Liver (tissue), 9 donors: ENCODE results near the gene HMG20A. TPM values are rescaled to one million over a fixed set of nuclear protein-coding genes. Genes with fewer than 3 reads are reported as not detected.

ENCODE experiments used
- DNase-seq: peaks from one replicate; pipeline ENCODE4 v3.0.0-alpha.2; 2017; ENCODE audit warnings: low spot score
- H3K27ac ChIP-seq, 2 donors: one replicate each; pipeline ENCODE4 v1.7.0; 2013; ENCODE audit warnings: inconsistent platforms in 2 of 2, low read length in 2 of 2, control low read depth in 1 of 2, low read depth in 1 of 2, mild to moderate bottlenecking in 1 of 2
- H3K27me3 ChIP-seq, 4 donors: one replicate each; pipeline versions ENCODE4 v1.6.1 to v1.7.0; 2013; ENCODE audit warnings: low read length in 3 of 4, inconsistent platforms in 1 of 4, mild to moderate bottlenecking in 1 of 4, moderate library complexity in 1 of 4; ENCODE audit not compliant: control insufficient read depth in 4 of 4, insufficient read depth in 4 of 4
- H3K36me3 ChIP-seq, 4 donors: one replicate each; pipeline versions ENCODE4 v1.6.1 to v1.7.0; 2013; ENCODE audit warnings: low read length in 3 of 4, mild to moderate bottlenecking in 3 of 4, low read depth in 1 of 4, moderate library complexity in 1 of 4; ENCODE audit not compliant: control insufficient read depth in 4 of 4, insufficient read depth in 3 of 4
- H3K4me1 ChIP-seq, 4 donors: one replicate each; pipeline versions ENCODE4 v1.6.1 to v1.7.0; 2013; ENCODE audit warnings: low read length in 3 of 4, mild to moderate bottlenecking in 3 of 4, moderate library complexity in 1 of 4; ENCODE audit not compliant: control insufficient read depth in 4 of 4, insufficient read depth in 4 of 4
- H3K4me3 ChIP-seq, 3 donors: one replicate each; pipeline versions ENCODE4 v1.6.1 to v1.7.0; 2013; ENCODE audit warnings: low read length in 3 of 3, control low read depth in 1 of 3, low read depth in 1 of 3, mild to moderate bottlenecking in 1 of 3
- H3K9ac ChIP-seq, 2 donors: one replicate each; pipeline ENCODE4 v1.7.0; 2013; ENCODE audit warnings: low read length in 2 of 2, mild to moderate bottlenecking in 2 of 2, moderate library complexity in 2 of 2, control low read depth in 1 of 2, low read depth in 1 of 2
- H3K9me3 ChIP-seq, 4 donors: one replicate each; pipeline versions ENCODE4 v1.6.1 to v1.7.0; 2013; ENCODE audit warnings: low read length in 3 of 4; ENCODE audit not compliant: control insufficient read depth in 4 of 4
- EGR1 ChIP-seq, 2 donors: IDR thresholded peaks; 2 replicates each; pipeline ENCODE4 v1.6.1; 2016 to 2018; ENCODE audit warnings: antibody characterized with exemption in 2 of 2, low read depth in 2 of 2
- FOXA1 ChIP-seq: IDR thresholded peaks from 2 replicates; pipeline ENCODE4 v1.6.1; 2016; ENCODE audit warnings: antibody characterized with exemption
- GABPA ChIP-seq, 2 donors: IDR thresholded peaks in 1 of 2; conservative IDR thresholded peaks in 1 of 2; 2 replicates each; pipeline ENCODE4 v1.6.1; 2016; ENCODE audit warnings: antibody characterized with exemption in 2 of 2, mild to moderate bottlenecking in 1 of 2, moderate library complexity in 1 of 2
- HNF4A ChIP-seq, 2 donors: conservative IDR thresholded peaks; 2 replicates each; pipeline ENCODE4 v1.6.1; 2016; ENCODE audit warnings: antibody characterized with exemption in 2 of 2, mild to moderate bottlenecking in 2 of 2
- JUND ChIP-seq, 2 donors: IDR thresholded peaks; 2 replicates each; pipeline ENCODE4 v1.6.1; 2016; ENCODE audit warnings: antibody characterized with exemption in 2 of 2
- MAX ChIP-seq: IDR thresholded peaks from 2 replicates; pipeline ENCODE4 v1.6.1; 2016; ENCODE audit warnings: antibody characterized with exemption
- NR2F2 ChIP-seq: IDR thresholded peaks from 2 replicates; pipeline ENCODE4 v1.6.1; 2016; ENCODE audit warnings: antibody characterized with exemption
- RAD21 ChIP-seq, 2 donors: IDR thresholded peaks; 2 replicates each; pipeline ENCODE4 v1.6.1; 2016; ENCODE audit warnings: antibody characterized with exemption in 2 of 2, mild to moderate bottlenecking in 2 of 2
- RXRA ChIP-seq, 2 donors: IDR thresholded peaks; 2 replicates each; pipeline ENCODE4 v1.6.1; 2017 to 2018; ENCODE audit warnings: antibody characterized with exemption in 2 of 2, mild to moderate bottlenecking in 1 of 2
- SP1 ChIP-seq: IDR thresholded peaks from 2 replicates; pipeline ENCODE4 v1.6.1; 2018; ENCODE audit warnings: antibody characterized with exemption, mild to moderate bottlenecking
- TAF1 ChIP-seq: conservative IDR thresholded peaks from 2 replicates; pipeline ENCODE4 v1.6.1; 2016; ENCODE audit warnings: antibody characterized with exemption, mild to moderate bottlenecking
- YY1 ChIP-seq: IDR thresholded peaks from 2 replicates; pipeline ENCODE4 v1.6.1; 2016; ENCODE audit warnings: antibody characterized with exemption, mild to moderate bottlenecking
- ZBTB33 ChIP-seq: IDR thresholded peaks from 2 replicates; pipeline ENCODE4 v1.6.1; 2016; ENCODE audit warnings: antibody characterized with exemption
- WGBS: extraction: QIAGEN DNeasy Blood & Tissue Kit; methylation state at CpG from one replicate; pipeline ENCODE4 v1.1.7; 2013; 5-methylcytosine and 5-hydroxymethylcytosine counted together
- polyA plus RNA-seq, 2 donors: library from polyadenylated mRNA; stranded (reverse) in 1 of 2; unstranded in 1 of 2; fragments of 200-250 nt in 1 of 2; fragments of >200 nt in 1 of 2; fragmentation: Nextera tagmentation in 1 of 2; extraction: Ambion mirVana in 1 of 2; gene quantifications; one replicate each; pipeline versions ENCODE4 v1.2.1 to v1.2.3, GENCODE V29; 2013 to 2015
- total RNA-seq, 2 donors: library from RNA; depleted of rRNA; stranded (reverse); fragments of >200 nt; gene quantifications; one replicate each; pipeline ENCODE4 v1.2.3, GENCODE V29; 2014
- TF ChIP-seq, protein P1 (sequence below): IDR thresholded peaks from 2 replicates; pipeline ENCODE4 v1.6.1; 2016; ENCODE audit warnings: antibody characterized with exemption
- TF ChIP-seq, protein P2 (sequence below): fragments of 150-350 bp; IDR thresholded peaks from 2 replicates; pipeline ENCODE4 v1.5.1; 2017; ENCODE audit warnings: improper control_type of control experiment, low read depth, low read length; ENCODE audit not compliant: missing input control
- donor health status: healthy.
- donor health status: healthy.
- donor health status: healthy.
- donor health status: healthy.
- donor health status: healthy.

Gene HMG20A
- total and polyA plus RNA-seq, 4 donors: 7.7 to 19.4 (median 13.3) TPM

DNA sequence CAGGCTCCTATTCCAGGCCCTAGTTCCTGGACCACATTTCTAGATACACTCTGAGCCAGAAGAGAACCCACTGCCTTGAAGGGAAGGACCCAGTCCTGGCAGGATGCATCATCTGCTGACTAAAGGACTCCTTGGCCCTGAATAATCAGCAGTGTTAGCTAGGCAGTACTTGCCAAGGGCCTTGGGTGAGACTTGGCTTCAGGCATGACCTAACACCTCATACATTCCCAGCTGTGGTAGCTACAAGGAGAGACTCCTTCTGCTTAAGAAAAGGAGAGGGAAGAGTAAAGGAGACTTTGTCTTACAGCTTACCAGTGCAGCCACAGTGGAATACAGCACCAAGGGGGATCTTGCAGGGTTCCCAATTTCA, 27.2 kb upstream of the HMG20A start:
- Histone ChIP-seq H3K27ac (no peak overlapping the region), H3K36me3 (no peaks in the 10 kb centered on the region), H3K9ac (no peak overlapping the region), H3K27me3 (no peaks in the 10 kb centered on the region), H3K4me3 (no peak overlapping the region), H3K4me1 (no peaks in the 10 kb centered on the region), H3K9me3 (peaks cover 0 to 3% (median 0%) of the 10 kb centered on the region in 4 donors)
- no peak for DNase-seq
- TF ChIP-seq TAF1: no peak
- no peak for TF ChIP-seq SP1
- no peak for TF ChIP-seq FOXA1
- TF ChIP-seq EGR1 (IDR thresholded peaks at IDR 0.05; ENCODE audit: low read depth in 2 of 2): no peak
- TF ChIP-seq ZBTB33: no peak
- no peak for TF ChIP-seq HNF4A (conservative IDR thresholded peaks at IDR 0.05)
- TF ChIP-seq NR2F2: no peak
- TF ChIP-seq, protein P1, sequence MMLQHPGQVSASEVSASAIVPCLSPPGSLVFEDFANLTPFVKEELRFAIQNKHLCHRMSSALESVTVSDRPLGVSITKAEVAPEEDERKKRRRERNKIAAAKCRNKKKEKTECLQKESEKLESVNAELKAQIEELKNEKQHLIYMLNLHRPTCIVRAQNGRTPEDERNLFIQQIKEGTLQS: no peak
- no peak for TF ChIP-seq YY1
- TF ChIP-seq JUND (IDR thresholded peaks at IDR 0.05): no peak
- TF ChIP-seq, protein P2, sequence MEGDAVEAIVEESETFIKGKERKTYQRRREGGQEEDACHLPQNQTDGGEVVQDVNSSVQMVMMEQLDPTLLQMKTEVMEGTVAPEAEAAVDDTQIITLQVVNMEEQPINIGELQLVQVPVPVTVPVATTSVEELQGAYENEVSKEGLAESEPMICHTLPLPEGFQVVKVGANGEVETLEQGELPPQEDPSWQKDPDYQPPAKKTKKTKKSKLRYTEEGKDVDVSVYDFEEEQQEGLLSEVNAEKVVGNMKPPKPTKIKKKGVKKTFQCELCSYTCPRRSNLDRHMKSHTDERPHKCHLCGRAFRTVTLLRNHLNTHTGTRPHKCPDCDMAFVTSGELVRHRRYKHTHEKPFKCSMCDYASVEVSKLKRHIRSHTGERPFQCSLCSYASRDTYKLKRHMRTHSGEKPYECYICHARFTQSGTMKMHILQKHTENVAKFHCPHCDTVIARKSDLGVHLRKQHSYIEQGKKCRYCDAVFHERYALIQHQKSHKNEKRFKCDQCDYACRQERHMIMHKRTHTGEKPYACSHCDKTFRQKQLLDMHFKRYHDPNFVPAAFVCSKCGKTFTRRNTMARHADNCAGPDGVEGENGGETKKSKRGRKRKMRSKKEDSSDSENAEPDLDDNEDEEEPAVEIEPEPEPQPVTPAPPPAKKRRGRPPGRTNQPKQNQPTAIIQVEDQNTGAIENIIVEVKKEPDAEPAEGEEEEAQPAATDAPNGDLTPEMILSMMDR: no peak

DNA sequence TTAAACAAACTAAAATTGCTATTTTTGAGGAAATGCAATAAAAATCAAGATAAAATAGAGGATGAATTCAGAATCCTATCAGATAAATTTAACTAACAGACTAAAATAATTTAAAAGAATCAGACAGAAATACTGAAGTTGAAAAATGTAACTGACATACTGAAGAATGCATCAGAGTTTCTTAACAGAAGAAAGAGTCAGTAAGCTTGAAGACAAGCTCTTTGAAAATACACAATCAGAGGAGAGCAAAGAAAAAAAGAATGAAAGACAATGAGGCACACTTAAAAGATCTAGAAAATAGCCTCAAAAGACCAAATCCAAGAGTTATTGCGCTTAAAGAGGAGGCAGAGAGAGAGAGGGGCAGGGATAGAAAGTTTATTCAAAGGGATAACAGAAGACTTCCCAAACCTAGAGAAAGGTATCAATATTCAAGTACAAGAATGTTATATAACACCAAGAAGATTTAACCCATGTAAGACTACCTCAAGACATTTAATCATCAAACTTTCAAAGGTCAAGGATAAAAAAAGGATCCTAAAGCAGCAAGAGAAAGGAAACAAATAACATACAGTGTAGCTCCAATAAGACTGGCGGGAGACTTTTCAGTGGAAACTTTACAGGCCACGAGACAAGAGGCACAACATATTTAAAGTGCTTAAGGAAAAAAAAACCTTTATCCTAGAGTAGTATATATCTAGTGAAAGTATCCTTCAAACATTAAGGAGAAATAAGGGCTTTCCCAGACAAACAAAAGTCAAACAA, 25.5 kb upstream of the HMG20A start:
- 98% methylated on average over 3 of the region's 3 CpGs for WGBS
- Histone ChIP-seq H3K9me3 (peaks cover 0 to 6% (median 0%) of the 10 kb centered on the region in 4 donors), H3K36me3 (no peaks in the 10 kb centered on the region), H3K4me3 (no peak overlapping the region), H3K27me3 (no peaks in the 10 kb centered on the region), H3K9ac (no peak overlapping the region), H3K4me1 (no peaks in the 10 kb centered on the region), H3K27ac (no peak overlapping the region)
- no peak for DNase-seq
- TF ChIP-seq ZBTB33: no peak
- no peak for TF ChIP-seq RXRA (IDR thresholded peaks at IDR 0.05)
- no peak for TF ChIP-seq MAX
- no peak for TF ChIP-seq GABPA (IDR thresholded peaks at IDR 0.05 in 1 of 2, conservative IDR thresholded peaks at IDR 0.05 in 1 of 2)
- TF ChIP-seq YY1: no peak
- no peak for TF ChIP-seq RAD21 (IDR thresholded peaks at IDR 0.05)
